Endothelial cell of umbilical vein (primary cell): ENCODE data around the gene SIPA1L3.

Source experiments
- CTCF ChIP-seq, 2 donors: IDR thresholded peaks; 1 replicate in 1 of 2; 2 replicates in 1 of 2; pipeline ENCODE4 v1.5.1; 2011; ENCODE audit warnings: low read length in 2 of 2, mild to moderate bottlenecking in 2 of 2, moderate library complexity in 2 of 2, control low read depth in 1 of 2, inconsistent platforms in 1 of 2, low read depth in 1 of 2; ENCODE audit not compliant: insufficient read depth in 1 of 2; ENCODE audit errors: extremely low read depth in 1 of 2
- EZH2 ChIP-seq: IDR thresholded peaks from 2 replicates; pipeline ENCODE4 v1.6.1; 2012; ENCODE audit warnings: borderline replicate concordance, low read depth, mild to moderate bottlenecking, moderate library complexity, low read length, inconsistent platforms; ENCODE audit not compliant: severe bottlenecking
- POLR2A ChIP-seq: IDR thresholded peaks from 2 replicates; pipeline ENCODE4 v1.6.1; 2012; ENCODE audit warnings: low read depth, mild to moderate bottlenecking, control low read depth, low read length
- POLR2AphosphoS5 ChIP-seq: IDR thresholded peaks from 2 replicates; pipeline ENCODE4 v1.6.1; 2012; ENCODE audit warnings: low read depth, mild to moderate bottlenecking, control low read depth, low read length, moderate library complexity; ENCODE audit not compliant: insufficient read depth

- TF ChIP-seq POLR2AphosphoS5 = no peak
- peak; percentile 82 to 86 for TF ChIP-seq CTCF (IDR thresholded peaks at IDR 0.05; ENCODE audit: extremely low read depth in 1 of 2, insufficient read depth in 1 of 2, low read depth in 1 of 2, low read length in 2 of 2)
- no peak for TF ChIP-seq POLR2A
- no peak for TF ChIP-seq EZH2
Observed at GRCh38 chr19:38233740-38234251, 326.8 kb downstream of the SIPA1L3 start.
